A549 (cell line): ENCODE measurements around the gene TFF2. TPM values are rescaled to one million over a fixed set of nuclear protein-coding genes. Genes with fewer than 3 reads are reported as not detected.

Source experiments
- ATAC-seq, 2 experiments: fragments of 200-7000 bp in 1 of 2; fragments of >200 bp in 1 of 2; cut with Nextera tagmentation in 1 of 2; cut with Tn5 transposase in 1 of 2; 3 replicates each; pipeline versions ENCODE4 v1.8.0 to v1.9.1; 2018 to 2020; ENCODE audit warnings: mild to moderate bottlenecking in 1 of 2, moderate library complexity in 1 of 2
- CTCF ChIA-PET: fragments of 300-600 bp; sonication (Branson Sonifier 250); formaldehyde crosslinking; extraction: SDS; loops from one replicate; lab custom pipeline; 2021; ENCODE audit warnings: antibody characterized with exemption, inconsistent platforms; lab: Yijun Ruan, JAX
- POLR2A ChIA-PET: fragments of 350-600 bp; formaldehyde crosslinking; extraction: SDS; loops from one replicate; lab custom pipeline; 2021; ENCODE audit warnings: antibody characterized with exemption, inconsistent platforms; lab: Yijun Ruan, JAX
- DNase-seq, 2 experiments: peaks; one replicate each; pipeline versions ENCODE4 v3.0.0 to v3.0.0-alpha.2; 2011 to 2016; ENCODE audit warnings: low read depth in 1 of 2, low spot score in 1 of 2
- FAIRE-seq: peaks from 2 replicates; lab custom pipeline; 2011; peaks lifted over from hg19 to GRCh38; lab: Jason Lieb, UNC
- H3K27ac ChIP-seq, 2 experiments: fragments of >200 bp; sonication (Bioruptor Twin); formaldehyde crosslinking; 3 replicates each; pipeline ENCODE4 v1.5.1; 2016 to 2017
- H3K4me1 ChIP-seq: fragments of >200 bp; sonication (Bioruptor Twin); formaldehyde crosslinking; 3 replicates; pipeline ENCODE4 v1.6.1; 2016
- H3K4me2 ChIP-seq: fragments of >200 bp; sonication (Bioruptor Twin); formaldehyde crosslinking; 3 replicates; pipeline ENCODE4 v1.6.1; 2016
- H3K4me3 ChIP-seq: fragments of >200 bp; sonication (Bioruptor Twin); formaldehyde crosslinking; 3 replicates; pipeline ENCODE4 v1.5.1; 2016
- H3K9me3 ChIP-seq: fragments of >200 bp; sonication (Bioruptor Twin); formaldehyde crosslinking; 3 replicates; pipeline ENCODE4 v1.6.1; 2016
- CBX8 ChIP-seq: fragments of 200-600 bp; sonication (generic); IDR thresholded peaks from 2 replicates; pipeline ENCODE4 v1.6.1; 2016
- FOSB ChIP-seq: fragments of 250-450 bp; sonication (Bioruptor Pico); IDR thresholded peaks from 2 replicates; pipeline ENCODE4 v1.5.0; 2020; ENCODE audit warnings: mild to moderate bottlenecking, moderate library complexity
- HOXB13 ChIP-seq: fragments of 250-450 bp; sonication (Bioruptor Pico); IDR thresholded peaks from 2 replicates; pipeline ENCODE4 v1.5.0; 2020; ENCODE audit warnings: low read depth, mild to moderate bottlenecking, moderate library complexity
- HOXB5 ChIP-seq: fragments of 250-450 bp; sonication (Bioruptor Pico); IDR thresholded peaks from 2 replicates; pipeline ENCODE4 v1.5.0; 2020; ENCODE audit warnings: mild to moderate bottlenecking, moderate library complexity
- JUN ChIP-seq, 2 experiments: fragments of >200 bp; sonication (Bioruptor Twin); formaldehyde crosslinking; IDR thresholded peaks; 2 replicates in 1 of 2; 3 replicates in 1 of 2; pipeline ENCODE4 v1.6.1; 2016 to 2017
- KDM5A ChIP-seq: fragments of 200-600 bp; sonication (generic); IDR thresholded peaks from 2 replicates; pipeline ENCODE4 v1.6.1; 2016; ENCODE audit warnings: antibody characterized with exemption, mild to moderate bottlenecking
- MAZ ChIP-seq: fragments of 150-350 bp; IDR thresholded peaks from 2 replicates; pipeline ENCODE4 v1.6.1; 2014; ENCODE audit warnings: antibody characterized with exemption, low read depth, low read length, borderline replicate concordance
- MYC ChIP-seq: IDR thresholded peaks from 2 replicates; pipeline ENCODE4 v1.6.1; 2012; ENCODE audit warnings: mild to moderate bottlenecking, inconsistent platforms, low read length, improper control_type of control experiment, borderline replicate concordance
- NFE2L2 ChIP-seq: fragments of 150-350 bp; conservative IDR thresholded peaks from 2 replicates; pipeline ENCODE4 v1.6.1; 2014; ENCODE audit warnings: low read length
- SMC3 ChIP-seq: fragments of >200 bp; sonication (Bioruptor Twin); formaldehyde crosslinking; IDR thresholded peaks from 3 replicates; pipeline ENCODE4 v1.6.1; 2018; ENCODE audit warnings: inconsistent platforms
- TP53 ChIP-seq: fragments of 250-450 bp; sonication (Bioruptor Pico); IDR thresholded peaks from 2 replicates; pipeline ENCODE4 v1.5.0; 2021; ENCODE audit warnings: mild to moderate bottlenecking, moderate library complexity
- ZSCAN20 ChIP-seq: fragments of 250-450 bp; sonication (Bioruptor Pico); IDR thresholded peaks from 2 replicates; pipeline ENCODE4 v1.8.0; 2022; ENCODE audit warnings: mild to moderate bottlenecking, moderate library complexity
- WGBS: methylation state at CpG from one replicate; pipeline ENCODE4 v1.1.6; 2017; ENCODE audit errors: missing lambda C conversion rate; 5-methylcytosine and 5-hydroxymethylcytosine counted together
- polyA plus RNA-seq, 4 experiments: library from polyadenylated mRNA; depleted of rRNA in 3 of 4; stranded (reverse); fragments of >200 nt; fragmentation: RNase III in 1 of 4; extraction: RNeasy Plus Mini Kit Qiagen cat#74134 plus additional on column Dnase treatment in 1 of 4; gene quantifications; 2 replicates in 3 of 4; 3 replicates in 1 of 4; pipeline ENCODE4 v1.2.3, GENCODE V29; 2011 to 2017
- TF ChIP-seq, protein P1 (sequence below): IDR thresholded peaks from 2 replicates; pipeline ENCODE4 v1.6.1; 2012
- TF ChIP-seq, protein P2 (sequence below): fragments of 150-350 bp; IDR thresholded peaks from 2 replicates; pipeline ENCODE4 v1.6.1; 2014; ENCODE audit warnings: low read depth, mild to moderate bottlenecking, low read length
- TF ChIP-seq, protein P3 (sequence below): IDR thresholded peaks from 2 replicates; pipeline ENCODE4 v1.6.1; 2012; ENCODE audit warnings: low read depth, borderline replicate concordance

The TFF2 gene
- polyA plus RNA-seq, 2 of the 4 experiments (the other 2 are of a cell fraction) = not detected

DNA sequence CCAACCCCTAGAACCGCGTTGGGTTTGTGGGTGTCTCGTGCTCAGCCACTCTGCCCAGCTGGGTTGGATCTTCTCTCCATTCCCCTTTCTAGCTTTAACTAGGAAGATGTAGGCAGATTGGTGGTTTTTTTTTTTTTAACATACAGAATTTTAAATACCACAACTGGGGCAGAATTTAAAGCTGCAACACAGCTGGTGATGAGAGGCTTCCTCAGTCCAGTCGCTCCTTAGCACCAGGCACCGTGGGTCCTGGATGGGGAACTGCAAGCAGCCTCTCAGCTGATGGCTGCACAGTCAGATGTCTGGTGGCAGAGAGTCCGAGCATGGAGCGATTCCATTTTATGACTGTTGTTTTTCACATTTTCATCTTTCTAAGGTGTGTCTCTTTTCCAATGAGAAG lies 54.3 kb downstream of the TFF2 start:
- 61% methylated on average over 7 of the region's 7 CpGs for WGBS
- ATAC-seq (no peak), DNase-seq (no peak), FAIRE-seq (no peak)
- H3K4me3 ChIP-seq = no peak overlapping the region
- ChIA-PET CTCF (interaction anchor here (0.6 to 1.1 kb wide), 3 partner anchors 12 to 41 kb away, joined by 3 to 4 read pairs (median 3); no protein-coding TSS in a partner anchor), POLR2A (no interaction called here)
- H3K27ac ChIP-seq = no peak overlapping the region
- no peak overlapping the region for H3K4me2 ChIP-seq
- TF ChIP-seq, protein P1, sequence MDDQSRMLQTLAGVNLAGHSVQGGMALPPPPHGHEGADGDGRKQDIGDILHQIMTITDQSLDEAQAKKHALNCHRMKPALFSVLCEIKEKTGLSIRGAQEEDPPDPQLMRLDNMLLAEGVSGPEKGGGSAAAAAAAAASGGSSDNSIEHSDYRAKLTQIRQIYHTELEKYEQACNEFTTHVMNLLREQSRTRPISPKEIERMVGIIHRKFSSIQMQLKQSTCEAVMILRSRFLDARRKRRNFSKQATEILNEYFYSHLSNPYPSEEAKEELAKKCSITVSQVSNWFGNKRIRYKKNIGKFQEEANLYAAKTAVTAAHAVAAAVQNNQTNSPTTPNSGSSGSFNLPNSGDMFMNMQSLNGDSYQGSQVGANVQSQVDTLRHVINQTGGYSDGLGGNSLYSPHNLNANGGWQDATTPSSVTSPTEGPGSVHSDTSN = no peak
- TF ChIP-seq SMC3 = no peak
- TF ChIP-seq KDM5A = no peak
- TF ChIP-seq TP53 (CRISPR knock-in tag) = no peak
- TF ChIP-seq NFE2L2 = no peak
- TF ChIP-seq ZSCAN20 (CRISPR knock-in tag) = no peak
- no peak for TF ChIP-seq MAZ
- TF ChIP-seq, protein P2, sequence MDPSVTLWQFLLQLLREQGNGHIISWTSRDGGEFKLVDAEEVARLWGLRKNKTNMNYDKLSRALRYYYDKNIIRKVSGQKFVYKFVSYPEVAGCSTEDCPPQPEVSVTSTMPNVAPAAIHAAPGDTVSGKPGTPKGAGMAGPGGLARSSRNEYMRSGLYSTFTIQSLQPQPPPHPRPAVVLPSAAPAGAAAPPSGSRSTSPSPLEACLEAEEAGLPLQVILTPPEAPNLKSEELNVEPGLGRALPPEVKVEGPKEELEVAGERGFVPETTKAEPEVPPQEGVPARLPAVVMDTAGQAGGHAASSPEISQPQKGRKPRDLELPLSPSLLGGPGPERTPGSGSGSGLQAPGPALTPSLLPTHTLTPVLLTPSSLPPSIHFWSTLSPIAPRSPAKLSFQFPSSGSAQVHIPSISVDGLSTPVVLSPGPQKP = no peak
- TF ChIP-seq JUN (IDR thresholded peaks at IDR 0.05) = no peak
- TF ChIP-seq HOXB5 (CRISPR knock-in tag) = no peak
- no peak for TF ChIP-seq FOSB (CRISPR knock-in tag)
- TF ChIP-seq CBX8 = no peak
- TF ChIP-seq, protein P3, sequence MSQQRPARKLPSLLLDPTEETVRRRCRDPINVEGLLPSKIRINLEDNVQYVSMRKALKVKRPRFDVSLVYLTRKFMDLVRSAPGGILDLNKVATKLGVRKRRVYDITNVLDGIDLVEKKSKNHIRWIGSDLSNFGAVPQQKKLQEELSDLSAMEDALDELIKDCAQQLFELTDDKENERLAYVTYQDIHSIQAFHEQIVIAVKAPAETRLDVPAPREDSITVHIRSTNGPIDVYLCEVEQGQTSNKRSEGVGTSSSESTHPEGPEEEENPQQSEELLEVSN = no peak
- no peak for TF ChIP-seq HOXB13 (CRISPR knock-in tag)
- TF ChIP-seq MYC = no peak
- no peaks in the 10 kb centered on the region for H3K9me3 ChIP-seq
- no peaks in the 10 kb centered on the region for H3K4me1 ChIP-seq

Other genes with a start within 250 kb of the TFF2 start
- 5.1 and 6.8 TPM in 2 replicates for gene ABCG1, start 131.9 kb downstream of the TFF2 start, polyA plus RNA-seq (2011; rRNA removed)
- gene ABCG1, start 131.9 kb downstream of the TFF2 start, polyA plus RNA-seq (2017; fragmentation: RNase III; extraction: RNeasy Plus Mini Kit Qiagen cat#74134 plus additional on column Dnase treatment) = 0.51 to 2.6 TPM (median 2.3 TPM) in 3 replicates
- gene TFF3, start 35.6 kb downstream of the TFF2 start, polyA plus RNA-seq (2011; rRNA removed) = 0.33 and 0.43 TPM in 2 replicates
- gene TFF3, start 35.6 kb downstream of the TFF2 start, polyA plus RNA-seq (2017; fragmentation: RNase III; extraction: RNeasy Plus Mini Kit Qiagen cat#74134 plus additional on column Dnase treatment) = not detected in 3 replicates
- 5.8 and 12.8 TPM in 2 replicates for gene TFF1, start 15.5 kb upstream of the TFF2 start, polyA plus RNA-seq (2011; rRNA removed)
- gene TFF1, start 15.5 kb upstream of the TFF2 start, polyA plus RNA-seq (2017; fragmentation: RNase III; extraction: RNeasy Plus Mini Kit Qiagen cat#74134 plus additional on column Dnase treatment) = 0.64 to 1.4 TPM (median 1.0 TPM) in 3 replicates
- gene TMPRSS3, start 45.1 kb upstream of the TFF2 start, polyA plus RNA-seq (2011; rRNA removed) = 0.12 and 0.21 TPM in 2 replicates
- gene TMPRSS3, start 45.1 kb upstream of the TFF2 start, polyA plus RNA-seq (2017; fragmentation: RNase III; extraction: RNeasy Plus Mini Kit Qiagen cat#74134 plus additional on column Dnase treatment) = 0.10 to 0.17 TPM in 2 of 3 replicates, not detected in the other
- not detected in 2 replicates for gene UBASH3A, start 52.9 kb upstream of the TFF2 start, polyA plus RNA-seq (2011; rRNA removed)
- gene UBASH3A, start 52.9 kb upstream of the TFF2 start, polyA plus RNA-seq (2017; fragmentation: RNase III; extraction: RNeasy Plus Mini Kit Qiagen cat#74134 plus additional on column Dnase treatment) = not detected in 3 replicates
- gene RSPH1, start 145.2 kb upstream of the TFF2 start, polyA plus RNA-seq (2011; rRNA removed) = 0.58 and 0.71 TPM in 2 replicates
- gene RSPH1, start 145.2 kb upstream of the TFF2 start, polyA plus RNA-seq (2017; fragmentation: RNase III; extraction: RNeasy Plus Mini Kit Qiagen cat#74134 plus additional on column Dnase treatment) = 0.66 to 0.87 TPM (median 0.85 TPM) in 3 replicates
- 1.9 and 2.1 TPM in 2 replicates for gene SLC37A1, start 162.9 kb upstream of the TFF2 start, polyA plus RNA-seq (2011; rRNA removed)
- 1.9 to 2.3 TPM (median 2.1 TPM) in 3 replicates for gene SLC37A1, start 162.9 kb upstream of the TFF2 start, polyA plus RNA-seq (2017; fragmentation: RNase III; extraction: RNeasy Plus Mini Kit Qiagen cat#74134 plus additional on column Dnase treatment)